Ectodermal cell (in vitro differentiated cells): ENCODE data around the gene WFDC6.

ENCODE experiments used
- H3K27ac ChIP-seq: 2 replicates; pipeline ENCODE4 v1.7.0; 2013; ENCODE audit warnings: mild to moderate bottlenecking, low read depth, low read length; ENCODE audit not compliant: insufficient read depth, poor library complexity, severe bottlenecking
- H3K27me3 ChIP-seq: 2 replicates; pipeline ENCODE4 v1.7.0; 2013; ENCODE audit warnings: mild to moderate bottlenecking, low read length; ENCODE audit not compliant: insufficient read depth, control insufficient read depth, poor library complexity, severe bottlenecking
- H3K36me3 ChIP-seq: one replicate; pipeline ENCODE4 v1.7.0; 2013; ENCODE audit warnings: low read length; ENCODE audit not compliant: control insufficient read depth, insufficient read depth
- H3K4me1 ChIP-seq: one replicate; pipeline ENCODE4 v1.7.0; 2013; ENCODE audit warnings: low read length; ENCODE audit not compliant: control insufficient read depth, insufficient read depth
- H3K4me3 ChIP-seq: 2 replicates; pipeline ENCODE4 v1.7.0; 2013; ENCODE audit warnings: low read depth, low read length, control low read depth; ENCODE audit not compliant: insufficient read depth
- H3K9me3 ChIP-seq: 2 replicates; pipeline ENCODE4 v1.7.0; 2013; ENCODE audit warnings: mild to moderate bottlenecking, low read length, moderate library complexity; ENCODE audit not compliant: control insufficient read depth
- WGBS, 2 experiments: methylation state at CpG; one replicate each; pipeline ENCODE4 v1.1.7; 2013; ENCODE audit warnings: missing lambda C conversion rate in 2 of 2; 5-methylcytosine and 5-hydroxymethylcytosine counted together

WFDC6 gene

DNA sequence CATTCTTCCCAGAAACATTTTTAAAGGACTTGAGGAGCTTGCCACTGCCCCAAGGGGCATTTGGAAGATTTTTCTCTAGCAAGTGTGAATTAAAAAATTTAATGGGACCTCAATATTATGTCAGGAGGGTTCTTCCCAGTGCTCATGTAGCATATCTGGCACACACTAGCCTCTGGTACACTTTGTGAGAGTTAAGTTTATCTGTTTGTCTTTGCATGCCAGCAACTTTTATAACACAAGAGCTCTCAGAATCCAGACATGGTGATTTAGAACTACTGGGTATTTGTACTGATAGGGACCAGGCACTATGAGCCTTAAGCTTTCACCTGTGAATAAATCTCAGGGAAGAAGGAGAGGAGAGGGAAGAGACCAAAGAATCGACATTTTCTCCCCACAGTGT lies 36.7 kb downstream of the WFDC6 start:
- H3K4me1 ChIP-seq: no peaks in the 10 kb centered on the region
- 83 to 100% methylated on average over 1 of the region's 1 CpG for WGBS, 2 experiments
- H3K36me3 ChIP-seq: no peaks in the 10 kb centered on the region
- H3K27me3 ChIP-seq: no peaks in the 10 kb centered on the region
- H3K27ac ChIP-seq: no peak overlapping the region
- H3K9me3 ChIP-seq: no peaks in the 10 kb centered on the region
- no peak overlapping the region for H3K4me3 ChIP-seq

DNA sequence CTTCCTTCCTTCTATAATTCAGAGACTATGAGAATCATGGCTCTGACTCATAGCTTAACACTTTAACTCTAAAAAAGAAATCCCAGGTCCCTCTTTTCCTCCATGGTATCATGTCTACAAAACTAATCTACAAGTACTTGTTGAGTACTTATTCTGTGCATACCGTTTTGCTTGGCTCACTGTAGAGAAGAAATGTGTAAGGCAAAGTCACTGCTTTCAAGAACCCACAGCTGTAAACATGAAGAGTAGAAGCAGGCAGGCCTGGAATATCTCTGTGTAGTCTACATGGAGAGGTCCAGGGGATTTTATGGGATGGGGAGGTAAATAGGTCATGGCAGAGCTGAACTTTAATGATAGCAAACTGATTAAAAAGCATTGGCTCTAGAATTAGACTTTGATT lies 37.7 kb downstream of the WFDC6 start:
- no peaks in the 10 kb centered on the region for H3K9me3 ChIP-seq
- 88 to 89% methylated on average over 1 of the region's 1 CpG for WGBS, 2 experiments
- no peaks in the 10 kb centered on the region for H3K4me1 ChIP-seq
- no peaks in the 10 kb centered on the region for H3K27me3 ChIP-seq
- H3K4me3 ChIP-seq: no peak overlapping the region
- no peaks in the 10 kb centered on the region for H3K36me3 ChIP-seq
- H3K27ac ChIP-seq: no peak overlapping the region

DNA sequence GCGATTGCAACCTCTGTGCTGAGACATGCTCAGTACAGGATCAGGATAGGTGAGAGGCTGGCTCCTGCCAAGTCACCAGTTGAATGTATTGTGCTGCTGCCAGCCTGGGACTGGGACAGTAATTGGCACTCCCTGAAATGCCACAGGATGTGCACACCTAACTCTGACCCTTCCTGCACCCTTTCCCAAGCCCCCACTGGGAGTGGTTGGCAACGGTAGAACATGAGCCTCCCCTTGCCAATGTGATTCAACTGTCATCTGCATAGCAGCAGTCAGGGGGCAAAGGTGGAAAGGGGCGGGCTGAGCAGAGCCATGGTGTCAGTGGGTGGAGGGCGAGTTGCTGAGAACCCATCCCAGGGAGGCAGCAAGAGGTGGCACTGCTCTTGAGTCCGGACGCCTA lies 39.3 kb downstream of the WFDC6 start:
- Histone ChIP-seq H3K27me3 (no peaks in the 10 kb centered on the region), H3K9me3 (no peaks in the 10 kb centered on the region), H3K36me3 (no peaks in the 10 kb centered on the region), H3K27ac (no peak overlapping the region), H3K4me3 (no peak overlapping the region), H3K4me1 (no peaks in the 10 kb centered on the region)
- 88 to 89% methylated on average over 6 of the region's 6 CpGs for WGBS, 2 experiments

DNA sequence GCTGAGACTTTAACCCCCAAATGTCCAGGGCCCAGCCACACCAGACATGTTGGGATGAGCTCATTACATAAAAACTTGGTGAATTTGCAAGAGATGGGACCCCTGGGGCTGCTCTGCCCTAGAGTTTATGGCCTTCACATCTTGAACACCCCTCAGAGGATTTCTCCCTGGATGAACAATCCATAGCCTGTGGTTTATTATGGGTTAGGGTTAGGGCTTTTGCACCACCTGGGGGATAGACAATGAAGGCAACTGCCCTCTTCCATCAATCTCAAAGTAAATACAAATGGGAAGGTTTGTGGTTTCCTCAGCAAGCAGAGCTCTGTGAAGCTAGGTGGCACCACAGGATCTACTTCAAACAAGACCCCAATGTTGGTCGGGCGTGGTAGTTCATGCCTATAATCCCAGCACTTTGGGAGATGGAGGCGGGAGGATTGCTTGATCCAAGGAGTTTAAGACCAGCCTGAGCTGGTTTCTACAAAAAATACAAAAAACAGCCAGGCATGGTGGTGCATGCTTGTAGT lies 41.2 kb downstream of the WFDC6 start:
- WGBS, 2 experiments: 83 to 84% methylated on average over 3 of the region's 3 CpGs
- Histone ChIP-seq H3K27me3 (no peaks in the 10 kb centered on the region), H3K27ac (no peak overlapping the region), H3K4me3 (no peak overlapping the region), H3K4me1 (no peaks in the 10 kb centered on the region), H3K9me3 (no peaks in the 10 kb centered on the region), H3K36me3 (no peaks in the 10 kb centered on the region)

DNA sequence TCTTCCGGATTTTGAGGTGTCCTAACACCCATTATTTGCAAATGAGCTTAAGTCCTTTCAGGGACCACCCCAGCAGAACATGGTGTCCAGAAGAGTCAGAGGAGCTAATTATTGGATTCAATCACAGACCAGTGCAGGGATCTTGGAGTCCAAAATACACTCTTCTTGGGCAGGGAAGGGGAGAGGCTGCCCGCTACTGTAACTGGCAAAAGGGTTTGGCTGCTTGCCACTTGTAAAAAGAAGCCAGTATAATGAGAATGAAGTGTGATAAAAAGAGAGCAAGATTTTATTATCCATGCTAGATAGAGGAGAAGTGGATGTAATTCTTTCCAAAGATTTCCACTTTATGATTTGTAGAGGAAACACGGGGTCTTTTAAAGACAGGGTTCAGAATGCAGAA lies 43.1 kb downstream of the WFDC6 start:
- 94 to 97% methylated on average over 3 of the region's 3 CpGs for WGBS, 2 experiments
- H3K27me3 ChIP-seq: no peaks in the 10 kb centered on the region

GRCh38 chr20:45495501-45495941 lies 43.8 kb downstream of the WFDC6 start:
- WGBS, 2 experiments: 84 to 90% methylated on average over 1 of the region's 1 CpG
- no peak overlapping the region for H3K4me3 ChIP-seq
- H3K27ac ChIP-seq: no peak overlapping the region
- H3K36me3 ChIP-seq: no peaks in the 10 kb centered on the region
- no peaks in the 10 kb centered on the region for H3K27me3 ChIP-seq
- no peaks in the 10 kb centered on the region for H3K9me3 ChIP-seq
- H3K4me1 ChIP-seq: no peaks in the 10 kb centered on the region

More for the DNA sequence above, 43.1 kb downstream of the WFDC6 start:
- no peaks in the 10 kb centered on the region for H3K9me3 ChIP-seq
- no peak overlapping the region for H3K27ac ChIP-seq
- H3K4me1 ChIP-seq: no peaks in the 10 kb centered on the region
- H3K4me3 ChIP-seq: no peak overlapping the region
- H3K36me3 ChIP-seq: no peaks in the 10 kb centered on the region

- no peaks in the 10 kb centered on the region for H3K27me3 ChIP-seq
- no peak overlapping the region for H3K4me3 ChIP-seq
- WGBS, 2 experiments: 94 to 100% methylated on average over 1 of the region's 1 CpG
- H3K9me3 ChIP-seq: no peaks in the 10 kb centered on the region
- no peak overlapping the region for H3K27ac ChIP-seq
- H3K4me1 ChIP-seq: peaks cover 4% of the 10 kb centered on the region
- H3K36me3 ChIP-seq: no peaks in the 10 kb centered on the region
These were observed 50.2 kb downstream of the WFDC6 start for GRCh38 chr20:45489083-45489531.

DNA sequence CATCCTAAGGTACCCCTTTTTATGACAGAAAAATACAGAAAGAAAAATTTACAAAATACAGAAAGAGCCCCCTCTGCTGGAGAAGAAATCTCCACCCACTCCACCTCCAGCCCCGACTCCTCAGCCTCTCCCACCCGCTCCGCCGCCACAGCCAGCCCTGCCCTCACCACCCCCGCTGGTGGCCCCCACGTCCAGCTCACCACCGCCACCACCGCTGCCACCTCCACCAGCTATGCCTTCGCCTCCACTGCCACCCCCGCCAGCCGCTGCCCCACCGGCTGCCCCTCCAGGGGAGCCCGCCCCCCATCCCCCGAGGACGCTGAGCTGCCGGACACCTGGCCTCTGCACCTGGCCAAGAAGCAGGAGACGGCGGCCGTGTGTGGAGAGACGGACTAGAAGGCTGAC lies 52.0 kb downstream of the WFDC6 start:
- Histone ChIP-seq H3K9me3 (no peaks in the 10 kb centered on the region), H3K27ac (no peak overlapping the region), H3K36me3 (no peaks in the 10 kb centered on the region), H3K4me1 (peaks cover 4% of the 10 kb centered on the region), H3K27me3 (no peaks in the 10 kb centered on the region), H3K4me3 (no peak overlapping the region)
- WGBS, 2 experiments: 68 to 71% methylated on average over 20 of the region's 20 CpGs

- no peaks in the 10 kb centered on the region for H3K9me3 ChIP-seq
- 96% methylated on average over 4 of the region's 4 CpGs for WGBS, 2 experiments
- no peak overlapping the region for H3K27ac ChIP-seq
- H3K36me3 ChIP-seq: no peaks in the 10 kb centered on the region
- peaks cover 4% of the 10 kb centered on the region for H3K4me1 ChIP-seq
- no peaks in the 10 kb centered on the region for H3K27me3 ChIP-seq
- no peak overlapping the region for H3K4me3 ChIP-seq
These were observed 53.9 kb downstream of the WFDC6 start for GRCh38 chr20:45485388-45485787.

- Histone ChIP-seq H3K9me3 (no peaks in the 10 kb centered on the region), H3K4me3 (no peak overlapping the region), H3K36me3 (no peaks in the 10 kb centered on the region), H3K27ac (no peak overlapping the region), H3K27me3 (no peaks in the 10 kb centered on the region), H3K4me1 (peaks cover 4% of the 10 kb centered on the region)
- WGBS, 2 experiments: 59 to 68% methylated on average over 6 of the region's 6 CpGs
These were observed 54.6 kb downstream of the WFDC6 start for GRCh38 chr20:45484676-45485075.
